ENCODE data around the gene PFKFB3.
"Not testable (repeated sequence)": the region's sequence is repeated elsewhere in the genome, so short reads cannot be mapped to it uniquely, and the experiment has no call there.

PFKFB3 gene

DNA sequence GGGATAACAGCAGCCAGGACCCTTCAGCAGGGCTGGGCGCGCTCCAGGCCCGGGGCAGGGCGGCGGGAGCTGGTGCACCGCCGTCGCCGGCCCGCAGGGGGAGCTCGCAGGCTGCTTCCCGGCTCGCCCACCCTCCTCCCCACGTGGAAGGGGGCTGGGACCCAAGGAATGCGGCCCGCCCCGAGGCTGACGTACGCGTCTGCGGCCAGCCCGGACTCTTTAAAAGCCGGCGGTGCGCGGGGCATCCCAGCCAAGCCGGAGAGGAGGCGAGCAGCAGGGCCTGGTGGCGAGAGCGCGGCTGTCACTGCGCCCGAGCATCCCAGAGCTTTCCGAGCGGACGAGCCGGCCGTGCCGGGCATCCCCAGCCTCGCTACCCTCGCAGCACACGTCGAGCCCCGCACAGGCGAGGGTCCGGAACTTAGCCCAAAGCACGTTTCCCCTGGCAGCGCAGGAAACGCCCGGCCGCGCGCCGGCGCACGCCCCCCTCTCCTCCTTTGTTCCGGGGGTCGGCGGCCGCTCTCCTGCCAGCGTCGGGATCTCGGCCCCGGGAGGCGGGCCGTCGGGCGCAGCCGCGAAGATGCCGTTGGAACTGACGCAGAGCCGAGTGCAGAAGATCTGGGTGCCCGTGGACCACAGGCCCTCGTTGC lies at the start of gene PFKFB3:
TSS of gene PFKFB3 (plus strand) at position 249 of the 647 bp plus-strand sequence. CDS start at position 578, 329 bp downstream.
- peak; percentile 90 for FAIRE-seq
- DNase-seq (ENCODE audit: insufficient read length, low spot score): peak; percentile 98

GRCh38 chr10:6153845-6154244 lies 48.9 kb upstream of the PFKFB3 start:
- DNase-seq (ENCODE audit: insufficient read length, low spot score) (no peak), FAIRE-seq (no peak)

DNA sequence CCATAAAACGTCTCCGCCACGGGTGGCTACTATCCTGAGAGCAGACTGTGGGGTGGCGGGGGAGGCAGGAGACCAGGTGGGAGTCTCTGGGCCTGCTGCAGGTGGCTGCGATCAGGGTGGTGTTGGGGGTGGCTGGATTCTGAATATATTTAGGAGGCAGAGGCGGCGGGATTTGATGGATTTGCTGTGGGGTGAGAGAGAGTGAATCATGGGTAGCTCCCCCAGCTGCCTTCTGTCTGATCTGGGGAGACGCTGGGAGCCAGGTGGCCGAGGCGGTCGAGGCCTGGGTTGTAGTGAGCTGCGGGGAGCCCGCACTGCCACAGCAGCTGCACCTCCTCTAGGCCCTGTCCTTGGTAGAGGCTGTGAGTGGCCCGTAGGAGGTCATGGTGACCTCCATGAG lies 48.2 kb upstream of the PFKFB3 start:
- DNase-seq (ENCODE audit: insufficient read length, low spot score) (no peak), FAIRE-seq (no peak)

GRCh38 chr10:6158276-6158675 lies 44.5 kb upstream of the PFKFB3 start:
- DNase-seq (ENCODE audit: insufficient read length, low spot score): no peak
- no peak for FAIRE-seq

- DNase-seq (ENCODE audit: insufficient read length, low spot score): no peak
- FAIRE-seq: no peak
Measured at GRCh38 chr10:6161921-6162320, 40.8 kb upstream of the PFKFB3 start.

GRCh38 chr10:6162589-6163356 lies 40.0 kb upstream of the PFKFB3 start:
- no peak for DNase-seq (ENCODE audit: insufficient read length, low spot score)
- no peak for FAIRE-seq

- DNase-seq (ENCODE audit: insufficient read length, low spot score) (peak; percentile 93), FAIRE-seq (peak; percentile 77)
Measured at GRCh38 chr10:6163364-6164270, 39.1 kb upstream of the PFKFB3 start.

DNA sequence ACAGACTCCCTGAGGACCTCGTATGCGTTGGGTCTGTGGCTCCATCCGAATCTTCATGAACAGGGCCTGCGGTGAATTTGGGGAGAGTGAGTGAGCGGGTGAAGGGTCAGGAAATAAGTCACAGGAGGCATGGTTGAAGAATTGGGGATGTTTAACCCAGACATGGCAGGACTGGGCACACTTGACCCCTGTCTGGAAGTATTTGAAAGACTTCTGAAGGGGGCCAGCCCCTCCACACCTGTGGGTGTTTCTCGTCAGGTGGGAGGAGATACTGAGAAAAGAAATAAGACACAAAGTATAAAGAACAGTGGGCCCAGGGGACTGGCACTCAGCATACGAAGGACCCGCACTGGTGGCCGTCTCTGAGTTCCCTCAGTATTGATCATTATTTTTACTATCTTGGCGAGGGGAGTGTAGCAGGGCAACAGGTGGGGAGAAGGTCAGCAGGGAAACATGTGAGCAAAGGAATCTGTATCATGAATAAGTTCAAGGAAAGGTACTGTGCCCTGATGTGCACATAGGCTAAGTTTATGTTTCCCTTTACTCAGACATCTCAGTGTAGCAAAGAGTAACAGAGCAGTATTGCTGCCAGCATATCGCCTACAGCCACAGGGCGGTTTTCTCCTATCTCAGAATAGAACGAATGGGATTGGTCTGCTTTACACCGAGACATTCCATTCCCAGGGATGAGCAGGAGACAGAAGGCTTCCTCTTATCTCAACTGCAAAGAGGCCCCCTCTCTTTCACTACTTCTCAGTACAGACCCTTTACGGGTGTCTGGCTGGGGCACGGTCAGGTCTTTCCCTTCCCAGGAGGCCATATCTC lies 38.2 kb upstream of the PFKFB3 start:
- peak; percentile 55 for FAIRE-seq
- no peak for DNase-seq (ENCODE audit: insufficient read length, low spot score)

DNA sequence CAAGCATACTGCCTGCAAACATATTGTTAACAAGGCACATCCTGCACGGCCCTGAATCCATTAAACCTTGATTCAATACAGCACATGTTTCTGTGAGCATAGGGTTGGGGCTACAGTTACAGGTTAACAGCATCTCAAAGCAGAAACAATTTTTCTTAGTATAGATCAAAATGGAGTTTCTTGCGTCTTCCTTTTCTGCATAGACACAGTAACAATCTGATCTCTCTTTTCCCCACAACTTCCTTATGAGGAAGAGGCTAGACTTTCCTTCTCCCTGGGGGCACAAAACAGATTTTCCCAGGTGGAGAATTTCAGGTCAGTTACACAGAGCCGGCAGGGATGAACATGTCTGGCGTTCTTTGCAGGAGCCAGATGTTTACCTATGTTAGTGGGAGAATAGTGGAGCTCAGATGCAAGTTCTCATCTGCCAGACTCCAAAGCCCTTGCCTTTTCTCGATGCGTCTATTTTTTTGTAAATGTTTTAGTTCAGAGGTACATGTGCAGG lies 37.5 kb upstream of the PFKFB3 start:
- FAIRE-seq: no peak
- DNase-seq (ENCODE audit: insufficient read length, low spot score): no peak

DNA sequence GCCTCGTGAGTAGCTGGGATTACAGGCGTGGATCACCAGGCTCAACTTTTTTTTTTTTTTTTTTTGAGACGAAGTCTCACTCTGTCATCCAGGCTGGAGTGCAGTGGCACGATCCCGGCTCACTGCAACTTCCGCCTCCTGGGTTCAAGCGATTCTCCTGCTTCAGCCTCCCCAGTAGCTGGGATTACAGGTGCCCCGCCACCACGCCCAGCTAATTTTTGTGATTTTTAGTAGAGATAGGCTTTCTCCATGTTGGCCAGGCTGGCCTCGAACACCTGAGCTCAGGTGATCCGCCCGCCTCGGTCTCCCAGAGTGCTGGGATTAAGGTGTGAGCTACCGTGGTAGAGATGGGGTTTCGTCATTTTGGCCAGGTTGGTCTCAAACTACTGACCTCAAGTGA lies 36.8 kb upstream of the PFKFB3 start:
- not testable (repeated sequence) for FAIRE-seq; DNase-seq (ENCODE audit: insufficient read length, low spot score)

DNA sequence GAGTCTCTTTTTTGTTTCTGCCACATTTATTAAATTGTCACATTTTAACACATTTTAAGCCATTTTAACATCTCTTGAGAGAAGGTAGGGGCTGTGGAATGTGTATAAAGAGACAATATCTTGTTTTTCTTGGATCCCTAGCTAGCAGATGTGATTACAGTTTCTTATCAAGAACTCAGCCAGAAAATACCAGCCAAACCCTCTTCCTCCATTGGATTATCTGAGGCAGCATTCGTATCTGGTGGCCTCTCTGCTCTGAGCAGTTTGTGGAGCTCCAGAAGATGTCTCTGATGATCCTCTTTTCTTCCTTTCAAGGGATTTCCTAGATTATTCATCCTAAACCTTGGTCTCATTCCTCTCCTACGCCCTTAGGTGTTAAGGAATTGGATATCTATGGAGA lies 35.3 kb upstream of the PFKFB3 start:
- DNase-seq (ENCODE audit: insufficient read length, low spot score) (no peak), FAIRE-seq (peak; percentile 44)

GRCh38 chr10:6168084-6168483 lies 34.6 kb upstream of the PFKFB3 start:
- FAIRE-seq (no peak), DNase-seq (ENCODE audit: insufficient read length, low spot score) (no peak)

GRCh38 chr10:6170638-6171037 lies 32.1 kb upstream of the PFKFB3 start:
- FAIRE-seq: no peak

DNA sequence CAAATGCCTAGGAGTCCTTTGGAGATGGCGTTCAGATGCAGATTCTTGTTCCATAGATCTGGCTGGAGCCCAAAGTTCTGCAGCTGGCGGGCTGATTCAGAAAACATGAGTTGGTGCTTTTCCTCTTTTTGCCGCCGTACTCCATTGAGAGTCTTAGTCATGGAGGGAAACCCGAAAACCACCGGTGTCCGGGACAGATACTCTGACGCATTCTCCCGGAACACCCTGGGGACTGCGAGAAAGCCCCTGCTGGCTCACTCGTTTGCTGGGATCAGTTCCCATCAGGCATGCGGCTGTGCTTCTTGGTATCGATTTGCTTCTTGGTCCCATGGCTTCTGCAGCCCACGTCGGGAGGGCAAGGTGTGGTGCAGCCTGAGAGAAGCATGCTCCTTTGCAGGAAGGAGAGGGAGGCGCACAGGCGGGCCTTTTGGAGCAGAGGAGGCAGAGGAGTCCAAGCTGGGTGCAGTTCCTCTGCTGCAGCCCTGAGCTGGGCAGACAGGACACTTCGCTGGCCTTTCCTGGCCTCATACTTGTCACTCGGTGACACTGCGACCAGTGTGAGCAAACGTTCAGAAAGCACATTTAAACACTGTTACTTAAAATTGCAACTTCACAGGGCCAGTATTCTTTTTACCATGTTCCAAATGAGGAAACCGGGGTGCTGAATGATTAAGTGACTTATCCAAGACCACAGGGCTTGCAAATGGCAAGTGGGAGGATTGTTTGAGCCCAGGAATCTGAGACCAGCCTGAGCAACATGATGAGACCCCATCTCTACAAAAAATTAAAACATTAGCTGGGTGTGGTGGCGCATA lies 30.6 kb upstream of the PFKFB3 start:
- no peak for FAIRE-seq
- no peak for DNase-seq (ENCODE audit: insufficient read length, low spot score)

More at GRCh38 chr10:6170638-6171037, 32.1 kb upstream of the PFKFB3 start:
- DNase-seq (ENCODE audit: insufficient read length, low spot score): no peak

DNA sequence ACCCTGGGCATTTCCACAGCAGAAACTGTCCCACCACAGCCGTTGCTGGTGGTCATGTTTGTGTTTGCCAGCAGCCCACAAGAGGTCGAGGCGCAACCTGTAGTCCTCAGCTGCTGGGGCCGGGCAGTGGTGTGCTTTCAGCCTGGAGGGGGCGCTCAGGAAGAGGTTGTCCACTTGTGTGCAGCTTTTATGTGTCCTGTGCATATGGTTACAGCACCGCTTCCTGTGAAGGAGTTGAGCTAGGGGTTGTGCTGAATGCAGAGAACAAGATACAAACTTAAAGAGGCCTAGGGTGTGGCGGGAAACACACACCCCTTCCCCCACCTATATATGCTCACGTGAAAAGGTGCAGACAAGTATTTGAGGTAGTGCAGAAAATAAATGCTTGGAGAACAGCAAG lies 29.5 kb upstream of the PFKFB3 start:
- no peak for FAIRE-seq
- DNase-seq (ENCODE audit: insufficient read length, low spot score): no peak

GRCh38 chr10:6174201-6174874 lies 28.4 kb upstream of the PFKFB3 start:
- FAIRE-seq: no peak
- no peak for DNase-seq (ENCODE audit: insufficient read length, low spot score)

- no peak for DNase-seq (ENCODE audit: insufficient read length, low spot score)
- no peak for FAIRE-seq
Measured at GRCh38 chr10:6175329-6176055, 27.2 kb upstream of the PFKFB3 start.

DNA sequence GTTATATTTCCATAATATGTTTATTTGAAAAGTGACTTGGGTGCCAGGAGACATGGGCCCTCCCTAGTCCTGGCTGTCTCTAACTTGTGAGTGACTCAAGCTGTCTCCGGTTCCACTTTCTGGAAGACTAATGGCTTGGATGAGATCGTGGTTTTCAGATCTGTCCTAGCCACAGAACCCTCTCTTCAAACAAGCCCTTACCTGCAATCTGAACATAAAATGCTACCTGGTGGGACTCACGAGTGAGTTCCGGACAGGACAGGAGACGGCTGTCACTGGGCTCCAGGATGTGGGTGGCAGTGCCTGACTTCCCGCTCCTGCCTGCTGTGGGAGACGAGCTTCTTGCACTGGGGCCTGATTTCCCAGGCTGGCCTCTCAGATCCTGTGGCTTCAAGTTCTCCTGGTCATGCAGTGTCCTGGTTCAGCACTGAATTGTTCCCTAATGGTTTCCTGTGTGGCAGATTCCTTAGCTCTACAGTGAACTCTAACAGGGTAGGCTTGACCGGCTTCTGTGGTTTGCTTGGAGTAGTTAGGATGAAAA lies 26.0 kb upstream of the PFKFB3 start:
- no peak for FAIRE-seq
- DNase-seq (ENCODE audit: insufficient read length, low spot score): no peak
